Liver (tissue), 9 donors: ENCODE results near the gene HOXB3. TPM values are rescaled to one million over a fixed set of nuclear protein-coding genes. Genes with fewer than 3 reads are reported as not detected.

ENCODE experiments used
- DNase-seq: peaks from one replicate; pipeline ENCODE4 v3.0.0-alpha.2; 2017; ENCODE audit warnings: low spot score
- H3K27ac ChIP-seq, 2 donors: one replicate each; pipeline ENCODE4 v1.7.0; 2013; ENCODE audit warnings: inconsistent platforms in 2 of 2, low read length in 2 of 2, control low read depth in 1 of 2, low read depth in 1 of 2, mild to moderate bottlenecking in 1 of 2
- H3K27me3 ChIP-seq, 4 donors: one replicate each; pipeline versions ENCODE4 v1.6.1 to v1.7.0; 2013; ENCODE audit warnings: low read length in 3 of 4, inconsistent platforms in 1 of 4, mild to moderate bottlenecking in 1 of 4, moderate library complexity in 1 of 4; ENCODE audit not compliant: control insufficient read depth in 4 of 4, insufficient read depth in 4 of 4
- H3K36me3 ChIP-seq, 4 donors: one replicate each; pipeline versions ENCODE4 v1.6.1 to v1.7.0; 2013; ENCODE audit warnings: low read length in 3 of 4, mild to moderate bottlenecking in 3 of 4, low read depth in 1 of 4, moderate library complexity in 1 of 4; ENCODE audit not compliant: control insufficient read depth in 4 of 4, insufficient read depth in 3 of 4
- H3K4me1 ChIP-seq, 4 donors: one replicate each; pipeline versions ENCODE4 v1.6.1 to v1.7.0; 2013; ENCODE audit warnings: low read length in 3 of 4, mild to moderate bottlenecking in 3 of 4, moderate library complexity in 1 of 4; ENCODE audit not compliant: control insufficient read depth in 4 of 4, insufficient read depth in 4 of 4
- H3K4me3 ChIP-seq, 3 donors: one replicate each; pipeline versions ENCODE4 v1.6.1 to v1.7.0; 2013; ENCODE audit warnings: low read length in 3 of 3, control low read depth in 1 of 3, low read depth in 1 of 3, mild to moderate bottlenecking in 1 of 3
- H3K9ac ChIP-seq, 2 donors: one replicate each; pipeline ENCODE4 v1.7.0; 2013; ENCODE audit warnings: low read length in 2 of 2, mild to moderate bottlenecking in 2 of 2, moderate library complexity in 2 of 2, control low read depth in 1 of 2, low read depth in 1 of 2
- H3K9me3 ChIP-seq, 4 donors: one replicate each; pipeline versions ENCODE4 v1.6.1 to v1.7.0; 2013; ENCODE audit warnings: low read length in 3 of 4; ENCODE audit not compliant: control insufficient read depth in 4 of 4
- CTCF ChIP-seq: fragments of 150-350 bp; IDR thresholded peaks from 2 replicates; pipeline ENCODE4 v1.5.1; 2017; ENCODE audit warnings: improper control_type of control experiment, low read depth, low read length; ENCODE audit not compliant: missing input control
- FOXA1 ChIP-seq: IDR thresholded peaks from 2 replicates; pipeline ENCODE4 v1.6.1; 2016; ENCODE audit warnings: antibody characterized with exemption
- FOXA2 ChIP-seq: IDR thresholded peaks from 2 replicates; pipeline ENCODE4 v1.6.1; 2016; ENCODE audit warnings: antibody characterized with exemption
- HNF4A ChIP-seq, 2 donors: conservative IDR thresholded peaks; 2 replicates each; pipeline ENCODE4 v1.6.1; 2016; ENCODE audit warnings: antibody characterized with exemption in 2 of 2, mild to moderate bottlenecking in 2 of 2
- JUND ChIP-seq, 2 donors: IDR thresholded peaks; 2 replicates each; pipeline ENCODE4 v1.6.1; 2016; ENCODE audit warnings: antibody characterized with exemption in 2 of 2
- REST ChIP-seq: IDR thresholded peaks from 2 replicates; pipeline ENCODE4 v1.6.1; 2016; ENCODE audit warnings: antibody characterized with exemption, mild to moderate bottlenecking
- RXRA ChIP-seq, 2 donors: IDR thresholded peaks; 2 replicates each; pipeline ENCODE4 v1.6.1; 2017 to 2018; ENCODE audit warnings: antibody characterized with exemption in 2 of 2, mild to moderate bottlenecking in 1 of 2
- SP1 ChIP-seq: IDR thresholded peaks from 2 replicates; pipeline ENCODE4 v1.6.1; 2018; ENCODE audit warnings: antibody characterized with exemption, mild to moderate bottlenecking
- YY1 ChIP-seq: IDR thresholded peaks from 2 replicates; pipeline ENCODE4 v1.6.1; 2016; ENCODE audit warnings: antibody characterized with exemption, mild to moderate bottlenecking
- WGBS: extraction: QIAGEN DNeasy Blood & Tissue Kit; methylation state at CpG from one replicate; pipeline ENCODE4 v1.1.7; 2013; 5-methylcytosine and 5-hydroxymethylcytosine counted together
- polyA plus RNA-seq, 2 donors: library from polyadenylated mRNA; stranded (reverse) in 1 of 2; unstranded in 1 of 2; fragments of 200-250 nt in 1 of 2; fragments of >200 nt in 1 of 2; fragmentation: Nextera tagmentation in 1 of 2; extraction: Ambion mirVana in 1 of 2; gene quantifications; one replicate each; pipeline versions ENCODE4 v1.2.1 to v1.2.3, GENCODE V29; 2013 to 2015
- total RNA-seq, 2 donors: library from RNA; depleted of rRNA; stranded (reverse); fragments of >200 nt; gene quantifications; one replicate each; pipeline ENCODE4 v1.2.3, GENCODE V29; 2014
- TF ChIP-seq, protein P1 (sequence below): IDR thresholded peaks from 2 replicates; pipeline ENCODE4 v1.6.1; 2016; ENCODE audit warnings: antibody characterized with exemption
- TF ChIP-seq, protein P2 (sequence below): IDR thresholded peaks from 2 replicates; pipeline ENCODE4 v1.6.1; 2016; ENCODE audit warnings: antibody characterized with exemption
- donor health status: healthy.
- donor health status: healthy.
- donor health status: healthy.
- donor health status: healthy.
- donor health status: healthy.

Gene HOXB3
- total and polyA plus RNA-seq, 4 donors = 0.75 to 2.2 (median 1.2) TPM

GRCh38 chr17:48594538-48595277 lies 4.7 kb upstream of the HOXB3 start:
- no peak overlapping the region for H3K4me3 ChIP-seq

GRCh38 chr17:48593840-48594537 lies 3.9 kb upstream of the HOXB3 start:
- Histone ChIP-seq H3K27ac (peak overlapping the region in 1 of 2 donors; percentile 1), H3K4me3 (peak overlapping the region in 1 of 3 donors; percentile 25), H3K9me3 (no peaks in the 10 kb centered on the region), H3K36me3 (no peaks in the 10 kb centered on the region), H3K27me3 (peaks cover 4 to 11% (median 8%) of the 10 kb centered on the region in 4 donors), H3K4me1 (peaks cover 2 to 23% (median 4%) of the 10 kb centered on the region in 4 donors), H3K9ac (no peak overlapping the region)
- DNase-seq = peak; percentile 85
- WGBS = 14% methylated on average over 37 of the region's 37 CpGs
- TF ChIP-seq SP1 = no peak
- TF ChIP-seq, protein P1, sequence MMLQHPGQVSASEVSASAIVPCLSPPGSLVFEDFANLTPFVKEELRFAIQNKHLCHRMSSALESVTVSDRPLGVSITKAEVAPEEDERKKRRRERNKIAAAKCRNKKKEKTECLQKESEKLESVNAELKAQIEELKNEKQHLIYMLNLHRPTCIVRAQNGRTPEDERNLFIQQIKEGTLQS = no peak
- no peak for TF ChIP-seq HNF4A (conservative IDR thresholded peaks at IDR 0.05)
- TF ChIP-seq REST = no peak
- TF ChIP-seq CTCF = peak; percentile 73
- no peak for TF ChIP-seq FOXA1
- TF ChIP-seq, protein P2, sequence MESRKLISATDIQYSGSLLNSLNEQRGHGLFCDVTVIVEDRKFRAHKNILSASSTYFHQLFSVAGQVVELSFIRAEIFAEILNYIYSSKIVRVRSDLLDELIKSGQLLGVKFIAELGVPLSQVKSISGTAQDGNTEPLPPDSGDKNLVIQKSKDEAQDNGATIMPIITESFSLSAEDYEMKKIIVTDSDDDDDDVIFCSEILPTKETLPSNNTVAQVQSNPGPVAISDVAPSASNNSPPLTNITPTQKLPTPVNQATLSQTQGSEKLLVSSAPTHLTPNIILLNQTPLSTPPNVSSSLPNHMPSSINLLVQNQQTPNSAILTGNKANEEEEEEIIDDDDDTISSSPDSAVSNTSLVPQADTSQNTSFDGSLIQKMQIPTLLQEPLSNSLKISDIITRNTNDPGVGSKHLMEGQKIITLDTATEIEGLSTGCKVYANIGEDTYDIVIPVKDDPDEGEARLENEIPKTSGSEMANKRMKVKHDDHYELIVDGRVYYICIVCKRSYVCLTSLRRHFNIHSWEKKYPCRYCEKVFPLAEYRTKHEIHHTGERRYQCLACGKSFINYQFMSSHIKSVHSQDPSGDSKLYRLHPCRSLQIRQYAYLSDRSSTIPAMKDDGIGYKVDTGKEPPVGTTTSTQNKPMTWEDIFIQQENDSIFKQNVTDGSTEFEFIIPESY = no peak
- no peak for TF ChIP-seq JUND (IDR thresholded peaks at IDR 0.05)

More at GRCh38 chr17:48594538-48595277, 4.7 kb upstream of the HOXB3 start:
- Histone ChIP-seq H3K27me3 (peaks cover 4 to 13% (median 9%) of the 10 kb centered on the region in 4 donors), H3K27ac (no peak overlapping the region), H3K9ac (no peak overlapping the region), H3K4me1 (peaks cover 2 to 23% (median 4%) of the 10 kb centered on the region in 4 donors), H3K36me3 (no peaks in the 10 kb centered on the region), H3K9me3 (no peaks in the 10 kb centered on the region)
- TF ChIP-seq YY1 (no peak), FOXA2 (no peak), CTCF (no peak), JUND (IDR thresholded peaks at IDR 0.05) (no peak), FOXA1 (no peak), RXRA (IDR thresholded peaks at IDR 0.05) (no peak)
- TF ChIP-seq, protein P1 = no peak
- TF ChIP-seq, protein P2 = no peak
- DNase-seq = no peak
- 36% methylated on average over 25 of the region's 25 CpGs for WGBS
